ENCODE results near the gene IL15RA. TPM values are rescaled to one million over a fixed set of nuclear protein-coding genes. Genes with fewer than 3 reads are reported as not detected.

IL15RA gene
- total and polyA plus RNA-seq, 2 donors (not counting 3 experiments of a cell fraction or from before 2014, with no cell fraction given) = 18.8 to 20.6 TPM

- peak overlapping the region; percentile 72 for H3K4me2 ChIP-seq (ENCODE audit: insufficient read depth, low read length)
- BruUV-seq (replicated peaks) = no TSS peak
- dilution Hi-C loops (cut with MboI; ENCODE audit: extremely low pct_ligation_motif_present, low sequenced_read_pairs) (no loop called here), intact Hi-C loops (cut with micrococcal nuclease) (loop anchor here (1.0 to 5.0 kb wide), 7 partner anchors 32 to 456 kb away; partner anchors contain the start of genes GDI2, IL15RA and PFKFB3)
- DNase-seq (ENCODE audit: low read depth, low spot score) (no peak), FAIRE-seq (no peak)
- CTCF ChIA-PET = interaction anchor here (1.1 to 1.4 kb wide), 4 partner anchors 144 to 1943 kb away, joined by 3 to 5 read pairs (median 3); partner anchors contain the start of genes PFKFB3 and RBM17
- peak overlapping the region; percentile 99 for H3K27ac ChIP-seq (ENCODE audit: insufficient read depth, low read depth, low read length)
- H4K20me1 ChIP-seq (replicated peaks; ENCODE audit: control insufficient read depth, extremely low read depth, insufficient read depth, low read length) = no peaks in the 10 kb centered on the region
- H3K4me1 ChIP-seq (ENCODE audit: control insufficient read depth, extremely low read depth, insufficient read depth, low read length) = peaks cover 49% of the 10 kb centered on the region
- peak overlapping the region; percentile 89 for H3K9ac ChIP-seq (replicated peaks; ENCODE audit: extremely low read depth, insufficient read depth, low read length)
- no peaks in the 10 kb centered on the region for H3K9me3 ChIP-seq (replicated peaks; ENCODE audit: control insufficient read depth, insufficient read depth, low read length)
- H3K27me3 ChIP-seq (ENCODE audit: control insufficient read depth in 2 of 2, insufficient read depth in 2 of 2, low read length in 2 of 2) = no peaks in the 10 kb centered on the region
- H3K9me1 ChIP-seq (replicated peaks; ENCODE audit: control insufficient read depth, extremely low read depth, insufficient read depth, low read length) = no peaks in the 10 kb centered on the region
- POLR2A ChIA-PET = no interaction called here
- H3K36me3 ChIP-seq (ENCODE audit: control insufficient read depth in 2 of 2, extremely low read depth in 1 of 2, insufficient read depth in 2 of 2, low read length in 2 of 2) = no peaks in the 10 kb centered on the region
- no peaks in the 10 kb centered on the region for H3K79me2 ChIP-seq (ENCODE audit: control insufficient read depth, insufficient read depth, low read length)
- peak overlapping the region in 2 of 3 experiments; percentile 28 to 47 for H3K4me3 ChIP-seq (replicated peaks in 1 of 3; ENCODE audit: insufficient read depth in 1 of 3, low read depth in 1 of 3, low read length in 3 of 3)
- peak overlapping the region; percentile 7 for H2AFZ ChIP-seq (ENCODE audit: low read depth, low read length)
- TF ChIP-seq CTCF (IDR thresholded peaks at IDR 0.05; ENCODE audit: extremely low read depth in 1 of 2, insufficient read depth in 1 of 2, low read depth in 1 of 2, low read length in 2 of 2) (no peak), POLR2A (IDR thresholded peaks at IDR 0.05; ENCODE audit: low read depth, low read length) (peak; percentile 7), EZH2 (IDR thresholded peaks at IDR 0.05; ENCODE audit: borderline replicate concordance, low read depth, low read length, severe bottlenecking) (no peak)
Measured at GRCh38 chr10:5945190-5945509, 32.2 kb downstream of the IL15RA start.

- peak; percentile 97 for FAIRE-seq
- TF ChIP-seq MAX (IDR thresholded peaks at IDR 0.05; ENCODE audit: insufficient read depth, insufficient read length) = no peak
- peak; percentile 90 for TF ChIP-seq JUN (IDR thresholded peaks at IDR 0.05; ENCODE audit: borderline replicate concordance, insufficient read depth, insufficient read length, low read depth)
- peak; percentile 84 for TF ChIP-seq FOS (IDR thresholded peaks at IDR 0.05; ENCODE audit: borderline replicate concordance, insufficient read depth, low read length)
- TF ChIP-seq POLR2AphosphoS5 (IDR thresholded peaks at IDR 0.05; ENCODE audit: insufficient read depth, low read depth, low read length) = peak; percentile 19
- TF ChIP-seq GATA2 (IDR thresholded peaks at IDR 0.05; ENCODE audit: insufficient read depth, insufficient read length, low read depth, low read length) = no peak
- TSS peak; percentile 81 for BruUV-seq (replicated peaks)
Measured at GRCh38 chr10:5944389-5945189, 32.8 kb downstream of the IL15RA start.

More at GRCh38 chr10:5944389-5945189, 32.8 kb downstream of the IL15RA start:
- Histone ChIP-seq H3K9ac (replicated peaks; ENCODE audit: extremely low read depth, insufficient read depth, low read length) (peak overlapping the region; percentile 89), H3K36me3 (ENCODE audit: control insufficient read depth in 2 of 2, extremely low read depth in 1 of 2, insufficient read depth in 2 of 2, low read length in 2 of 2) (no peaks in the 10 kb centered on the region), H3K4me1 (ENCODE audit: control insufficient read depth, extremely low read depth, insufficient read depth, low read length) (peaks cover 49% of the 10 kb centered on the region), H3K9me1 (replicated peaks; ENCODE audit: control insufficient read depth, extremely low read depth, insufficient read depth, low read length) (no peaks in the 10 kb centered on the region), H3K27ac (ENCODE audit: insufficient read depth, low read depth, low read length) (peak overlapping the region; percentile 99), H4K20me1 (replicated peaks; ENCODE audit: control insufficient read depth, extremely low read depth, insufficient read depth, low read length) (no peaks in the 10 kb centered on the region), H3K9me3 (replicated peaks; ENCODE audit: control insufficient read depth, insufficient read depth, low read length) (no peaks in the 10 kb centered on the region), H3K27me3 (ENCODE audit: control insufficient read depth in 2 of 2, insufficient read depth in 2 of 2, low read length in 2 of 2) (no peaks in the 10 kb centered on the region), H3K4me2 (ENCODE audit: insufficient read depth, low read length) (peak overlapping the region; percentile 72), H3K4me3 (replicated peaks in 1 of 3; ENCODE audit: insufficient read depth in 1 of 3, low read depth in 1 of 3, low read length in 3 of 3) (peak overlapping the region in 2 of 3 experiments; percentile 28 to 47), H3K79me2 (ENCODE audit: control insufficient read depth, insufficient read depth, low read length) (no peaks in the 10 kb centered on the region), H2AFZ (ENCODE audit: low read depth, low read length) (peak overlapping the region; percentile 52)
- DNase-seq (ENCODE audit: low read depth, low spot score) = peak; percentile 99
- CTCF ChIA-PET = interaction anchor here (0.9 to 1.4 kb wide), 10 partner anchors 14 to 1943 kb away, joined by 3 to 5 read pairs (median 4); partner anchors contain the start of genes IL15RA, PFKFB3 and RBM17
- POLR2A ChIA-PET = interaction anchor here (0.6 kb wide), 1 partner anchor 135 kb away, joined by 5 read pairs; no protein-coding TSS in a partner anchor
- dilution Hi-C loops (cut with MboI; ENCODE audit: extremely low pct_ligation_motif_present, low sequenced_read_pairs) = no loop called here
- intact Hi-C loops (cut with micrococcal nuclease) = loop anchor here (1.0 to 5.0 kb wide), 9 partner anchors 27 to 457 kb away; partner anchors contain the start of genes GDI2, IL15RA and PFKFB3

All from endothelial cell of umbilical vein (primary cell).